IPS DF 4.7 (cell line): Measurements from ENCODE around the gene CHRND.

ENCODE experiments used
- DNase-seq: peaks from one replicate; pipeline ENCODE4 v3.0.0-alpha.2; 2013; ENCODE audit warnings: low spot score; ENCODE audit errors: extremely low read depth

CHRND gene

GRCh38 chr2:232573042-232573441 is 47.1 kb downstream of the CHRND start:
- no peak for DNase-seq

- DNase-seq: no peak
These were observed 47.9 kb downstream of the CHRND start for GRCh38 chr2:232573771-232574435.

DNA sequence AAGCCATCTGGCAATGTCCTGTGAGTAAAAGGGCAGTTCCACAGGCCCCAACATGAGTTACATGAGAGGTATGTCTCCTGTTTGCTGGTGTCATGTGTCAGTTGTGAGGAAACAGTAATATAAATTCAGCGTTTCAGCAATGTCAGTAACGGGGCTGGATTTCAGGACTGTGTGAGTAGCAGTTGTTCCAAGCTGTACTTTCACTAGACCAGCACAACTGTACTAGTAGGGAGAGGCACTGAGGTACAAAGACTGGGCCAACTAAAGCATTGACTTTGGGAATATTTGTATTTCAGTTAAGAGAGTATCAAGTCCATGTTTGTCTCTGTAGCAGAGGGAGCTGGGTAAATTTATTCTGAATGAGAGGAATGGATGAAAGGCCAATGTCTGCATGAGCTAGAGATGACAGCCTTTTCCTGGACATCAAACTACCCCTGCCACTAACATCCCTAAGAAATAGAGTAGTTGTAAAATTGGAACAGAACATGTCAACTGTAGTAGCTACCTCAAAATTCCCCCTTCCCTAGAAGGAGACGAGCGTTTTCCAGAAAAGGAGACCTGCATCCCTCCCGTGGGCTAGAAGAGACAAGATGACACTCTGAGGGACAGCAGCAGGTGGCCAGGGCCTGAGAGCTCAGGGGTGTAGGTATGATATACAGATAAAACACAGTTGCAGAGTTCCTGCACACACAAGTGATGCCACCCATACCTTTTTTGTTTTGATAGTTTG is 48.9 kb downstream of the CHRND start:
- no peak for DNase-seq

DNA sequence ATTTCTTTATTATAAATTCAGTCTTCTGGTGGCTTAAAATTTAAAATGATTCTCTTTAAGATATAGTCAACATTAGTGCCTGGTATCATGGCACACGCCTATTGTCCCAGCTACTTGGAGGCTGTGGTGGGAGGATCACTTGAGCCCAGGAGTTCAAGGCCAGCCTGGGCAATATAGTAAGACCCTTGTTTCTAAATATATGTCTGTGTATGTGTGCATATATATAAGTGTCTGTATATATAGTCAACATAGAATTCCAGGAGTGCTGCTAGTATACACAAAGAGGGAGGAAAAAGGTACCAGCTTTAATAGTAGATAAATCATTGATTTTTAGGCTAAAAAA is 49.4 kb downstream of the CHRND start:
- no peak for DNase-seq

DNA sequence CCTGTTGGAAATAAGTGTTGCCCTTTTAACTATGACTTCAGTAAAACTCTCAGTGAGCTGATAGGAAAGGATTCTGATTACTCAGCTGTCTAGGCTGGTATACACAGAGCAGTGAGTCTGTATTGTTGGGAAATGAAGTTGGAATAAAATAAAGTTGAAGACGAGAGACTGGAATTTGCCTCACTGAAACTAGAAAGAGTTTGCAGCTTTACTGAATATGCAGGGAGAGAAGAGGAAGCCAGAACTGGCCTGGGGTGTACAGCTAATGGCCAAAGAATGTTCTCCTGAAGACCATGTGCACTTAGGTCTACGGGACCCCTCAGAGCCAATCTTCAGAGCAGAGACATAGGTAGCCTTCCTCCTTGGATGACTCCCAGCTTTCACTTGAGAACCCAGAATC is 51.0 kb downstream of the CHRND start:
- no peak for DNase-seq

DNA sequence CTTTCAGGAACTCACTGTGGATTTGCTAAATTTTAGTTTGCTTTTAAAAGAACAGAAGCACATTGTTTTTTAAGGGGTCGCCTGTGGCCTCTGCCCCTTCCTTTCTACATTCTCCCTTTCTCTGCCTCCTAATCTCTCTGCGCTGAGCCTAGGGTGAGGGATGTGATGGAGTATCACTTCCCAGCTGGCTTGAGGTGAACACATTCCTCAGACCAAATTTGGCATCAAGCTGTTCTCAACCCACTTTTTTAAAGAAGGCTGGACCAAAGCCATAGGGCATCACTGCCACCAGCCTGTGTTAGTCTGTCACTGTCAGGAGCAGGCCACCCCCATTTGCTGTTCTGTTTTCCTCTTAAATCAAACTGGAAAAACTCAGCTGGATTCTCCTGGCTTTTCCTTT is 51.9 kb downstream of the CHRND start:
- no peak for DNase-seq

DNA sequence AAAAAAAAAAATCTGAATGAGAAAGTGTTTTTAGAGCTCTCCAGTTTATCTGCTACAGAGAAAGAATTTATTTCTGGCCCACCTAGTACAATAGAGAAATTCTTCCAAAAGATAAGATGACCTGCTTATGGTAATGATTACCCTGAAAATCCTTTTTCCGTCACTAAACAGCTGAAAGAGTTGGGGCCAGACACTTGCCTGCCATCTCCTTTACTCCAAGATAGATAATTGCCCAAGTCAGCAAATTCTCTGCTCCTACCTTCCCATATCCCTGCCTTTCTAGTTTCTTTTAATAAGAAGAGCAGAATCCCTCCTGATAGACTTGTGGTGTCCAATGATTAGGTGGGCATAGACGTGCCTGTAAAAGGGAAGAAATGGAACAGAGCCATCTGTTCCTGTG is 52.7 kb downstream of the CHRND start:
- DNase-seq: no peak

DNA sequence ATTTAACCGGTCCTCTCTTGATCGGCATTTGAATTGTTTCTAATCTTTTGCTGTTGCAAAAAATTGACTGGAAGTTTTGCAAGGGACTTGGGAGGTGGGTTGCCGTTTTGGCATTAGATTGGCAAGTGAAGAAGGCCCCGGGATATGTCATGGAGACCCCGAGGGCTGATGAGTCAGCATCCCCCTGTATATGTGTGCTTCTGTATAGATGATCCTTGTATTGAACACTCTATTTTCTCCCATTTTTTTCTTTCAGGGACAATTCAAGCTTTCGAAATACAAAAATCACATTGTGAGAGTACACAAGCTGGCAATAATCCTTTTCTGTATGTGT is 54.7 kb downstream of the CHRND start:
- no peak for DNase-seq

- DNase-seq: no peak
These were observed 55.8 kb downstream of the CHRND start for GRCh38 chr2:232581725-232582124.

DNA sequence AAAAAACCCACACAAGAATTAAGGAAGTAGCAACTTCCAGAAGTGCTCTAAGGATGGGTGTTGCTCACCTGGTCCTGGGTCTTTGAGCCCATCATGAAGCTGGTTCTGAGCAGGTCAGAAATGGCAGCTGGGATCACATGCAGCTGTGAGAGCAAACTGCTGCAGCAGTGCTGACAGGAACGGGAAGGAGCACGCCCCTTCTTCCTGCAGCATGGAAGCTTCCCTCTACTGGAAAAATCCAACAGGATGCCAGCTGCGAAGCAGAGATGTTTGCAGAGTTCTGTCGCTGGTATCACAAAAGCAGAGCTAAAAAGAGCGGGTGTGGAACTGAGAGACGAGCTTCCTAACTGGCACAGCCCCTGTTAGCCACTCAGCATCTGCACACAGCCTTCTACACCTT is 58.3 kb downstream of the CHRND start:
- DNase-seq: no peak
